CD4-positive, alpha-beta T cell (primary cell): ENCODE results near the gene VWF. TPM values are rescaled to one million over a fixed set of nuclear protein-coding genes. Genes with fewer than 3 reads are reported as not detected.

Source experiments
- ATAC-seq: fragments of 200-7000 bp; cut with Tn5 transposase; one replicate; pipeline ENCODE4 v1.10.0; 2022; ENCODE audit warnings: mild to moderate bottlenecking; ENCODE audit not compliant: poor library complexity
- CTCF ChIA-PET: fragments of 350-600 bp; sonication (Branson Sonifier 250); formaldehyde crosslinking; loops from one replicate; lab custom pipeline; 2021; ENCODE audit warnings: antibody characterized with exemption, inconsistent platforms; lab: Charles Lee
- POLR2A ChIA-PET: fragments of 350-600 bp; sonication (Branson Sonifier 250); formaldehyde crosslinking; loops from one replicate; lab custom pipeline; 2021; ENCODE audit warnings: antibody characterized with exemption, inconsistent platforms; lab: Charles Lee
- DNase-seq, 14 experiments: peaks; one replicate each; pipeline ENCODE4 v3.0.0-alpha.2; 2013 to 2020; ENCODE audit warnings: mixed read lengths in 2 of 14
- H3K27ac ChIP-seq, 2 donors: one replicate each; pipeline versions ENCODE4 v1.5.1 to v1.7.0; 2013; ENCODE audit warnings: low read length in 2 of 2, low read depth in 1 of 2, mild to moderate bottlenecking in 1 of 2
- H3K27me3 ChIP-seq, 2 experiments: 1 replicate in 1 of 2; 2 replicates in 1 of 2; pipeline versions ENCODE4 v1.6.1 to v1.7.0; 2013; ENCODE audit warnings: low read length in 2 of 2, control low read depth in 1 of 2, mild to moderate bottlenecking in 1 of 2, moderate library complexity in 1 of 2; ENCODE audit not compliant: insufficient read depth in 2 of 2, control insufficient read depth in 1 of 2
- H3K36me3 ChIP-seq: one replicate; pipeline ENCODE4 v1.6.1; 2013; ENCODE audit warnings: low read length, control low read depth; ENCODE audit not compliant: insufficient read depth
- H3K4me1 ChIP-seq: one replicate; pipeline ENCODE4 v1.6.1; 2013; ENCODE audit warnings: low read length, control low read depth; ENCODE audit not compliant: insufficient read depth
- H3K4me3 ChIP-seq: one replicate; pipeline ENCODE4 v1.5.1; 2013; ENCODE audit warnings: mild to moderate bottlenecking, low read length, moderate library complexity
- H3K9me3 ChIP-seq, 2 experiments: 1 replicate in 1 of 2; 2 replicates in 1 of 2; pipeline versions ENCODE4 v1.6.1 to v1.7.0; 2013; ENCODE audit warnings: low read length in 2 of 2, mild to moderate bottlenecking in 2 of 2, control low read depth in 1 of 2, moderate library complexity in 1 of 2; ENCODE audit not compliant: control insufficient read depth in 1 of 2, insufficient read depth in 1 of 2
- H3K27ac Mint-ChIP-seq: one replicate; pipeline ENCODE4 v1.8.0; 2020; ENCODE audit warnings: mixed read lengths
- H3K27me3 Mint-ChIP-seq: one replicate; pipeline ENCODE4 v1.8.0; 2021; ENCODE audit warnings: mixed read lengths
- H3K36me3 Mint-ChIP-seq: one replicate; pipeline ENCODE4 v1.8.0; 2021; ENCODE audit warnings: low read depth, mixed read lengths
- H3K4me1 Mint-ChIP-seq: one replicate; pipeline ENCODE4 v1.8.0; 2021; ENCODE audit warnings: low read depth, mixed read lengths
- H3K4me3 Mint-ChIP-seq: one replicate; pipeline ENCODE4 v1.8.0; 2020; ENCODE audit warnings: mild to moderate bottlenecking, mixed read lengths
- H3K9me3 Mint-ChIP-seq: one replicate; pipeline ENCODE4 v1.8.0; 2020; ENCODE audit warnings: mixed read lengths
- intact Hi-C, 2 experiments: fragments of 100-400 bp; cut with DNase I in 1 of 2; cut with micrococcal nuclease in 1 of 2; formaldehyde crosslinking; loops; one replicate each; pipeline versions ENCODE4 v1.15.1 to v1.9.0; 2023 to 2025; cut with DNase I, micrococcal nuclease
- total RNA-seq, 174 experiments: library from RNA in 2 of 174; stranded (reverse) in 2 of 174; gene quantifications; one replicate each; pipeline ENCODE4 v1.2.3 and lab custom pipeline; 2021 to 2026
- TF ChIP-seq, protein P1 (sequence below): fragments of 200-600 bp; IDR thresholded peaks from one replicate; pipeline ENCODE4 v1.8.0; 2022; ENCODE audit warnings: antibody characterized with exemption, mild to moderate bottlenecking

Gene VWF
- total RNA-seq, 2 experiments from 2014 or later: 0.20 TPM; not detected in 1

DNA sequence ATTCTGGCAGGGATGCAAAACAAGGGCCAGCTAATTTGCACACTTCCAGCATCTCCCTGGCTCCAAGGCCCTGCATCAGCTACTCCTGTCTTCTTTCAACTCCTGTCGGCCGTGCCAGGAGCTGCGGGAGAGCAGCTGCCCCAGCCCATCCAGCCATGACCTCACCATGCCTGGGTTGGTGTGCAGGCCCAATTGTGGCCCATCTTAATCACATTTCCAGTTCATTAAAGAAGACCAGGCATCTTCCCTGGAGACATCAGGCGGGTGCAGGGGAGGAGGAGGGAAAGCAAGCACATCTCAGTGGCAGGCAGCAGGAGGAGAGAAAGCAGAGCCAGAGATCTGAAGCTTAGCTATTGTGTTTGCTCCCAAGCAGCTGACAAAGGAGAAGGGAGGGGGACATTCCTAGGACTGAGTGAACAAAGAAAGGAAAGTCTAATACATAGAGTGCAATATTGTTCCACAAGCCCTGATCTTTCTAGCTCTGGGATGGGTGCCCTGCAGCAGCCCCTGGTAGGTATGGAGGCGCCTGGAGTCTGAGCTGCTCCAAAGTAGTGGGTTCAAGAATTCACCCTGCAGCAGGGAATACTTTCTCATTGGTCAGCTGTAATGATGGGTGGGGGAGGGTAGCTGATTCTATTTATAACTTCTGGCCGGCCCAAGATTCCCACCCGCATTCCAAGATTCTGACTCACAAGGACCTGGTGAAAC, 40.1 kb downstream of the VWF start:
- intact Hi-C loops: no loop called here
- H3K4me3 ChIP-seq: no peak overlapping the region
- ChIA-PET POLR2A (no interaction called here), CTCF (no interaction called here)
- no peaks in the 10 kb centered on the region for H3K36me3 ChIP-seq
- H3K4me1 ChIP-seq: no peaks in the 10 kb centered on the region
- peaks cover 0 to 4% of the 10 kb centered on the region in 2 experiments for H3K9me3 ChIP-seq
- TF ChIP-seq, protein P1, sequence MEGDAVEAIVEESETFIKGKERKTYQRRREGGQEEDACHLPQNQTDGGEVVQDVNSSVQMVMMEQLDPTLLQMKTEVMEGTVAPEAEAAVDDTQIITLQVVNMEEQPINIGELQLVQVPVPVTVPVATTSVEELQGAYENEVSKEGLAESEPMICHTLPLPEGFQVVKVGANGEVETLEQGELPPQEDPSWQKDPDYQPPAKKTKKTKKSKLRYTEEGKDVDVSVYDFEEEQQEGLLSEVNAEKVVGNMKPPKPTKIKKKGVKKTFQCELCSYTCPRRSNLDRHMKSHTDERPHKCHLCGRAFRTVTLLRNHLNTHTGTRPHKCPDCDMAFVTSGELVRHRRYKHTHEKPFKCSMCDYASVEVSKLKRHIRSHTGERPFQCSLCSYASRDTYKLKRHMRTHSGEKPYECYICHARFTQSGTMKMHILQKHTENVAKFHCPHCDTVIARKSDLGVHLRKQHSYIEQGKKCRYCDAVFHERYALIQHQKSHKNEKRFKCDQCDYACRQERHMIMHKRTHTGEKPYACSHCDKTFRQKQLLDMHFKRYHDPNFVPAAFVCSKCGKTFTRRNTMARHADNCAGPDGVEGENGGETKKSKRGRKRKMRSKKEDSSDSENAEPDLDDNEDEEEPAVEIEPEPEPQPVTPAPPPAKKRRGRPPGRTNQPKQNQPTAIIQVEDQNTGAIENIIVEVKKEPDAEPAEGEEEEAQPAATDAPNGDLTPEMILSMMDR: no peak
- Mint-ChIP-seq H3K9me3 (no peaks in the 10 kb centered on the region), H3K4me1 (no peaks in the 10 kb centered on the region), H3K4me3 (no peak overlapping the region), H3K27me3 (peaks cover 7% of the 10 kb centered on the region), H3K36me3 (no peaks in the 10 kb centered on the region), H3K27ac (no peak overlapping the region)
- no peak overlapping the region for H3K27ac ChIP-seq
- H3K27me3 ChIP-seq: no peaks in the 10 kb centered on the region
- ATAC-seq: no peak
- no peak for DNase-seq

DNA sequence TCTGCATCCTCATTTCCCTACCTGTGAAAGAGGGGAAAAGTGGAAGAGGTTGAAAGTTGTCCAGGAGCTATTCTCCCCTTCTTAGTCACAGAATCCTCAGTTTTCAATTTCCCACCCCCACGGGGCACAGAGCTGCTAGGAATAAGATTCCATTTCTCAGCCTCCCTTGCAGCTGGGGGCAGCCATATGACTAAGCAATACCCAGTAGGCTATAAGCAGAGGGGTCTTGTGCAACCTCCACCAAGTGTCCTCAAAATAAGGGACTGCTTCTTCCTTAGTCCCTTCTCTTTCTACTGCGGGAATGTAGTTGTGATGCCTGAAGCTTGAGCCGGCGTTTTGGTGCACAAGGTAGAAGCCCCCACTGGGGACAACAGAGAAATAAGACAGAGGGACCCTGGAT, 40.9 kb downstream of the VWF start:
- Mint-ChIP-seq H3K27me3 (peaks cover 7% of the 10 kb centered on the region), H3K9me3 (no peaks in the 10 kb centered on the region), H3K27ac (no peak overlapping the region), H3K4me1 (no peaks in the 10 kb centered on the region), H3K36me3 (no peaks in the 10 kb centered on the region), H3K4me3 (no peak overlapping the region)
- CTCF ChIA-PET: no interaction called here
- TF ChIP-seq, protein P1: no peak
- no peak overlapping the region for H3K27ac ChIP-seq
- no peaks in the 10 kb centered on the region for H3K4me1 ChIP-seq
- intact Hi-C loops: no loop called here
- no peaks in the 10 kb centered on the region for H3K27me3 ChIP-seq
- H3K4me3 ChIP-seq: no peak overlapping the region
- no peak for ATAC-seq
- H3K36me3 ChIP-seq: no peaks in the 10 kb centered on the region
- POLR2A ChIA-PET: no interaction called here
- DNase-seq: no peak
- H3K9me3 ChIP-seq: peaks cover 0 to 4% of the 10 kb centered on the region in 2 experiments

DNA sequence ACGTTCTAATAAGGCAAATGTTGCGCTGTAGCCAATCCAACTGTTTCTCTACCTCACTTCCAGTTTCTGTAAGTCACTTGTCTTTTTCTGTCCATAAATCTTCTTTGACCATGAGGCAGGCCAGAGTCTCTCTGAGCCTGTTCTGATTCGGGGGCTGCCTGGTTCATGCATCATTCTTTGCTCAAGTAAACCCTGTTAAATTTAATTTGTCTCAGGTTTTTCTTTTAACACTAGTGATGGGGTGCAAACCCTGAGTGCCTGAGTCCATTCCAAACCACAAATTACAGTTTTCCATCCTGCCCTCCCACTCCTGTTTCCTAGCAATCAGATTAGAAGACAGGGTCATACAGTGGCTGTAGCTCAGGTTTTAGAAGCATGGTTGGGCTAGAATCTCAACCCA, 41.9 kb downstream of the VWF start:
- Mint-ChIP-seq H3K27ac (no peak overlapping the region), H3K27me3 (peaks cover 7% of the 10 kb centered on the region), H3K4me1 (no peaks in the 10 kb centered on the region), H3K9me3 (no peaks in the 10 kb centered on the region), H3K4me3 (no peak overlapping the region), H3K36me3 (no peaks in the 10 kb centered on the region)
- Histone ChIP-seq H3K36me3 (no peaks in the 10 kb centered on the region), H3K4me3 (no peak overlapping the region), H3K27me3 (no peaks in the 10 kb centered on the region), H3K27ac (no peak overlapping the region), H3K9me3 (no peaks in the 10 kb centered on the region), H3K4me1 (no peaks in the 10 kb centered on the region)
- TF ChIP-seq, protein P1: no peak
- DNase-seq (no peak), ATAC-seq (no peak)
- POLR2A ChIA-PET: no interaction called here
- CTCF ChIA-PET: no interaction called here
- intact Hi-C loops: no loop called here
